H9 (cell line): ENCODE results near the gene MARF1. TPM values are rescaled to one million over a fixed set of nuclear protein-coding genes. Genes with fewer than 3 reads are reported as not detected.

ENCODE experiments used
- DNase-seq: peaks from one replicate; pipeline ENCODE4 v3.0.0-alpha.2; 2017
- H2AFZ ChIP-seq: one replicate; pipeline ENCODE4 v1.6.1; 2013; ENCODE audit warnings: mild to moderate bottlenecking, low read length, control low read depth, moderate library complexity
- H2AK5ac ChIP-seq: 2 replicates; pipeline ENCODE4 v1.6.1; 2013; ENCODE audit warnings: low read length, control low read depth, mixed read lengths; ENCODE audit not compliant: insufficient read length
- H2BK120ac ChIP-seq: one replicate; pipeline ENCODE4 v1.6.1; 2013; ENCODE audit warnings: low read depth, mild to moderate bottlenecking, low read length, control low read depth, inconsistent platforms; ENCODE audit not compliant: poor library complexity, severe bottlenecking
- H2BK12ac ChIP-seq: 2 replicates; pipeline ENCODE4 v1.6.1; 2013; ENCODE audit warnings: low read length, control low read depth, mixed read lengths, low read depth; ENCODE audit not compliant: insufficient read length
- H2BK15ac ChIP-seq: 2 replicates; pipeline ENCODE4 v1.6.1; 2013; ENCODE audit warnings: low read depth, low read length, control low read depth
- H2BK20ac ChIP-seq: one replicate; pipeline ENCODE4 v1.6.1; 2013; ENCODE audit warnings: low read depth, mild to moderate bottlenecking, low read length, control low read depth, inconsistent platforms; ENCODE audit not compliant: poor library complexity, severe bottlenecking
- H2BK5ac ChIP-seq: 2 replicates; pipeline ENCODE4 v1.6.1; 2013; ENCODE audit warnings: low read length, control low read depth, mixed read lengths; ENCODE audit not compliant: insufficient read length
- H3K14ac ChIP-seq: 2 replicates; pipeline ENCODE4 v1.6.1; 2013; ENCODE audit warnings: low read length, control low read depth; ENCODE audit not compliant: insufficient read depth
- H3K18ac ChIP-seq: 2 replicates; pipeline ENCODE4 v1.6.1; 2013; ENCODE audit warnings: low read depth, mild to moderate bottlenecking, mixed read lengths, low read length, control low read depth; ENCODE audit not compliant: insufficient read length
- H3K23ac ChIP-seq: 2 replicates; pipeline ENCODE4 v1.6.1; 2013; ENCODE audit warnings: low read length, control low read depth, mixed read lengths, low read depth; ENCODE audit not compliant: insufficient read length
- H3K23me2 ChIP-seq: 2 replicates; pipeline ENCODE4 v1.6.1; 2013; ENCODE audit warnings: low read depth, mild to moderate bottlenecking, mixed read lengths, low read length, control low read depth; ENCODE audit not compliant: insufficient read length, poor library complexity, severe bottlenecking
- H3K27ac ChIP-seq: 2 replicates; pipeline ENCODE4 v1.5.1; 2013; ENCODE audit warnings: low read length, control low read depth, mixed read lengths, low read depth; ENCODE audit not compliant: insufficient read length
- H3K27me3 ChIP-seq: 2 replicates; pipeline ENCODE4 v1.6.1; 2013; ENCODE audit warnings: low read length, control low read depth, inconsistent platforms; ENCODE audit not compliant: insufficient read depth
- H3K4ac ChIP-seq: 2 replicates; pipeline ENCODE4 v1.6.1; 2013; ENCODE audit warnings: low read depth, mild to moderate bottlenecking, control low read depth, inconsistent platforms, low read length, moderate library complexity
- H3K4me1 ChIP-seq: 2 replicates; pipeline ENCODE4 v1.6.1; 2013; ENCODE audit warnings: low read length, control low read depth, inconsistent platforms; ENCODE audit not compliant: insufficient read depth
- H3K4me2 ChIP-seq: 2 replicates; pipeline ENCODE4 v1.6.1; 2013; ENCODE audit warnings: low read length, control low read depth, mixed read lengths; ENCODE audit not compliant: insufficient read length, insufficient read depth
- H3K56ac ChIP-seq: 2 replicates; pipeline ENCODE4 v1.6.1; 2013; ENCODE audit warnings: low read depth, mild to moderate bottlenecking, mixed read lengths, low read length, control low read depth; ENCODE audit not compliant: insufficient read length
- H3K79me1 ChIP-seq: 2 replicates; pipeline ENCODE4 v1.6.1; 2013; ENCODE audit warnings: low read depth, mild to moderate bottlenecking, moderate library complexity, low read length, control low read depth, inconsistent platforms; ENCODE audit not compliant: insufficient read depth, poor library complexity, severe bottlenecking
- H3K79me2 ChIP-seq: 2 replicates; pipeline ENCODE4 v1.6.1; 2013; ENCODE audit warnings: low read length, control low read depth, inconsistent platforms; ENCODE audit not compliant: insufficient read depth
- H3K9ac ChIP-seq: 2 replicates; pipeline ENCODE4 v1.6.1; 2013; ENCODE audit warnings: low read length, control low read depth, mixed read lengths; ENCODE audit not compliant: insufficient read length; ENCODE audit errors: extremely low read depth
- H3K9me3 ChIP-seq: one replicate; pipeline ENCODE4 v1.6.1; 2013; ENCODE audit warnings: low read depth, low read length, inconsistent platforms; ENCODE audit not compliant: control insufficient read depth
- H3T11ph ChIP-seq: one replicate; pipeline ENCODE4 v1.6.1; 2013; ENCODE audit warnings: mild to moderate bottlenecking, low read length, control low read depth, inconsistent platforms
- H4K20me1 ChIP-seq: one replicate; pipeline ENCODE4 v1.6.1; 2013; ENCODE audit not compliant: control insufficient read depth, insufficient read length, insufficient read depth
- H4K5ac ChIP-seq: 2 replicates; pipeline ENCODE4 v1.6.1; 2013; ENCODE audit warnings: low read depth, mild to moderate bottlenecking, mixed read lengths, low read length, control low read depth; ENCODE audit not compliant: insufficient read length
- H4K8ac ChIP-seq: replicated peaks from 2 replicates; pipeline ENCODE4 v1.6.1; 2013; ENCODE audit warnings: low read length, control low read depth, mixed read lengths, low read depth; ENCODE audit not compliant: insufficient read length
- H4K91ac ChIP-seq: 2 replicates; pipeline ENCODE4 v1.6.1; 2013; ENCODE audit warnings: low read depth, mild to moderate bottlenecking, moderate library complexity, mixed read lengths, low read length, control low read depth; ENCODE audit not compliant: insufficient read length
- H3K27ac Mint-ChIP-seq, 3 experiments: 2 replicates in 2 of 3; 3 replicates in 1 of 3; pipeline ENCODE4 v1.8.0; 2020 to 2021; ENCODE audit warnings: mixed read lengths in 3 of 3, mild to moderate bottlenecking in 1 of 3, moderate library complexity in 1 of 3
- H3K27me3 Mint-ChIP-seq: 2 replicates; pipeline ENCODE4 v1.8.0; 2021; ENCODE audit warnings: low read depth, mild to moderate bottlenecking, moderate library complexity, mixed read lengths
- H3K36me3 Mint-ChIP-seq, 3 experiments: 2 replicates in 2 of 3; 3 replicates in 1 of 3; pipeline ENCODE4 v1.8.0; 2020 to 2021; ENCODE audit warnings: low read depth in 3 of 3, mixed read lengths in 3 of 3; ENCODE audit not compliant: insufficient read depth in 1 of 3
- H3K4me1 Mint-ChIP-seq, 2 experiments: 2 replicates each; pipeline ENCODE4 v1.8.0; 2020; ENCODE audit warnings: mixed read lengths in 2 of 2
- H3K4me3 Mint-ChIP-seq, 2 experiments: 2 replicates in 1 of 2; 3 replicates in 1 of 2; pipeline ENCODE4 v1.8.0; 2020 to 2021; ENCODE audit warnings: mild to moderate bottlenecking in 2 of 2, mixed read lengths in 2 of 2, moderate library complexity in 1 of 2
- H3K9me3 Mint-ChIP-seq, 2 experiments: 2 replicates in 1 of 2; 3 replicates in 1 of 2; pipeline ENCODE4 v1.8.0; 2020; ENCODE audit warnings: mild to moderate bottlenecking in 2 of 2, mixed read lengths in 2 of 2, moderate library complexity in 1 of 2
- CTCF ChIP-seq: fragments of 200-600 bp; sonication (generic); conservative IDR thresholded peaks from 3 replicates; pipeline ENCODE4 v1.8.0; 2021; ENCODE audit warnings: antibody characterized with exemption, mild to moderate bottlenecking
- WGBS: extraction: QIAGEN DNeasy Blood & Tissue Kit; methylation state at CpG from one replicate; pipeline ENCODE4 v1.1.7; 2013; ENCODE audit warnings: missing lambda C conversion rate, low lambda C conversion rate, mixed read lengths; ENCODE audit not compliant: insufficient read length; ENCODE audit errors: extremely low coverage; 5-methylcytosine and 5-hydroxymethylcytosine counted together
- total RNA-seq: library from RNA; stranded (reverse); gene quantifications from 2 replicates; pipeline ENCODE4 v1.2.1, GENCODE V29; 2021

MARF1 gene
- total RNA-seq, 1 experiment from 2014 or later = 23.3 TPM

- Histone ChIP-seq H4K5ac (no peak overlapping the region), H2BK15ac (no peak overlapping the region), H3K27me3 (no peaks in the 10 kb centered on the region), H2AK5ac (no peak overlapping the region), H4K20me1 (no peaks in the 10 kb centered on the region), H2BK20ac (no peak overlapping the region), H4K91ac (no peak overlapping the region), H3K56ac (no peak overlapping the region), H2BK12ac (no peak overlapping the region), H3K4ac (no peak overlapping the region), H2BK120ac (no peak overlapping the region), H3K9me3 (no peaks in the 10 kb centered on the region), H3K4me1 (no peaks in the 10 kb centered on the region), H2BK5ac (no peak overlapping the region), H3K18ac (no peak overlapping the region), H3T11ph (no peak overlapping the region), H3K14ac (no peak overlapping the region), H3K23me2 (no peaks in the 10 kb centered on the region), H3K79me1 (no peaks in the 10 kb centered on the region), H3K23ac (no peak overlapping the region), H3K9ac (no peak overlapping the region), H2AFZ (no peak overlapping the region), H3K27ac (no peak overlapping the region), H3K4me2 (no peak overlapping the region), H4K8ac (no peak overlapping the region), H3K79me2 (no peaks in the 10 kb centered on the region)
- H3K27ac Mint-ChIP-seq = no peak overlapping the region
- TF ChIP-seq CTCF = no peak
- H3K4me3 Mint-ChIP-seq = no peak overlapping the region
- no CpG with 5 or more reads among the region's 4 CpGs for WGBS
- peaks cover 25 to 83% (median 62%) of the 10 kb centered on the region in 3 experiments; a peak in 6 of 7 replicates for H3K36me3 Mint-ChIP-seq
- no peaks in the 10 kb centered on the region for H3K27me3 Mint-ChIP-seq
- H3K9me3 Mint-ChIP-seq = no peaks in the 10 kb centered on the region
- H3K4me1 Mint-ChIP-seq = no peaks in the 10 kb centered on the region
- no peak for DNase-seq
Measured at GRCh38 chr16:15616012-15616411, 26.9 kb downstream of the MARF1 start.
